GM18870 (cell line): Measurements from ENCODE around the gene KCNQ1.

Experiments used
- ATAC-seq: cut with Tn5 transposase; IDR thresholded peaks from one replicate; pipeline ENCODE4 v1.9.1; 2021; ENCODE audit warnings: moderate library complexity; ENCODE audit not compliant: unreplicated experiment

KCNQ1 gene

GRCh38 chr11:2423157-2424025, 21.4 kb upstream of the KCNQ1 start:
- ATAC-seq = no peak

- ATAC-seq = no peak
Observed at GRCh38 chr11:2424811-2425495, 19.9 kb upstream of the KCNQ1 start.

- ATAC-seq = no peak
Observed at GRCh38 chr11:2425506-2425905, 19.3 kb upstream of the KCNQ1 start.

DNA sequence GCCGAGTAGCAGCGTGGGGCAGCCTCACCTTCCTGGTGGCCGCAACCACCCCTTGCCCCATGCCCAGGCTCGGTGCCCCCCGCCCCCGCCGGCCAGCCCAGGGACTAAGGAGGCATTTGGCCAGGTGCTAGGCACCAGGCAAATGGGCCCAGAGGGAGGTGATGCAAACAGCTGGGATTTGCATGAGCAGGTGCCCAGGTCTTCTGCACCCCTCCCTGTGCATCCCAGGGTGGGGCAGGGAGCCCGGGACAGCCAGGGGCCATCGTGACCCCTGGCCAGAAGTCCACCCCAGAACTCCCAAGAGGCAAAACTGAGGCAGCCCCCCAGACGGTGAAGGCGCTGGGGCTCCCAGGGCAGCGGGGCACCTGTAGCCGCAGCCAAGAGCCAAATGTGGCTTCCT, 18.6 kb upstream of the KCNQ1 start:
- no peak for ATAC-seq

GRCh38 chr11:2426826-2427521, 17.8 kb upstream of the KCNQ1 start:
- ATAC-seq = no peak

DNA sequence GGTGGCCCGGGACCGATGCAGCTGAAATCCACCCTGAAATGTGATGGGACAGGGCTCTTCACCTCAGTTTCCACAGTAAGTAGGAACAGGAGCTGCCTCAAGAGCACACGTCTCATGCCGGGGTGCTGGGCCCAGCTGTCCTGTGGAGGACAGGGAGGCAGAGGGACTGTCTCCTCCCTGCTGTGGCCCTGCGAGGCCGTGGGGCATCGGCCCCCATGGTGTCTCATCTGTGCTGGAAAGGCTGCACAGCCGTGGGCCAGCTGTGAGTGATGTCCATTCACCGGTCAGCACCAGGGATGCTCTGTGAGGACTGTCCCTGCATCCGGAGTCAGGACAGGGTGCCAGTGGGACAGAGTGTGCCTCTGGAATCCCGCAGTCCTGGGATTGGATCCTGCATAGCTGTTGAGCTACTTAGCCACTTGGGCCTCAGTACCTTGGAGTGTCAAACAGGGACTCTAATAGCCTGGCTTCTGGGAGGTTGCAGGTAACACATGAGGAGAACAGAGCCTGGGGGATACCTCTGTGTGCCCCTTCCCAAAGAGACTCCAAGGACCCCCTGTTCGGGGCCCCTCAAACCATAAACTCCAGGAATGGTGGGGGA, 17.0 kb upstream of the KCNQ1 start:
- no peak for ATAC-seq

DNA sequence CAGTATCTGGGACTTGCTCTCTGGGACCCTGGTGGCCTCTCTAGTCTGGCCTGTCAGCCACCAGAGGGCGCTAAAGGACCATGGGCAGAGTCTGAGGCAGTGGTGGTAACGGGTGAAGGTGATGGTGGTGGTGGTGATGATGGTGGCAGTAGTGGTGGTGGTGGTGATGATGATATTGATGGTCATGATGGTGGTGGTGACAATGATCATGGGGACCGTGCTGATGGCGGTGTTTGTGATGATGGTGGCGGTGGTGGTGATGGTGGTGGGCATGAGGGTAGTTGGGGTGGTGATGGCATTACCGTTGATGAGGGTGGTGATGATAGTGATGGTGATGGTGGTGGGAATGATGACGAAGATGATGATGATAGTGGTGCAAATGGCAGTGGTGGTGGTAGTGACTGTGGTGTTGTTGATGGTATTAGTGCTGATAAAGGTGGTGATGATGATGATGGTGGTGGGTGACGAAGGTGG, 16.4 kb upstream of the KCNQ1 start:
- no peak for ATAC-seq

DNA sequence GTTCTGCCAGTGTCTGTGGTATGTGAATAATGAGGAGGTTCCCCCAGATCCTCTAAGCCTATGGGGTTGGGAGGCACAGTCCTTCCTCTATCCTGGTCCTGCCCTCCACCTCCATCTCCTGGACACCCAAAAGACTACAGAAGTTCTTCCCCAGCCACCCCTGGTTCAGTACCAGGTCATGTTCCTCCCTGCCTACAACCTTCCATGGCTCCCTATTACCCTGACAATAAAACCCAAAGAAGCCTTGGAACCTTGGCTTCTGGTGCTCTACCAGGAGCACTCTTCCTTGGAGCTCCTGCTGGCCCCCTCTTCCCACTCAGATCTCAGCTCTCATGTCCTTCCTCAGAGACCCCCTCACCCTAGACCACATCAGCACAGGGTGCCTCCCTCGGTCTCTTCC, 13.4 kb upstream of the KCNQ1 start:
- ATAC-seq = no peak

- ATAC-seq = no peak
Observed at GRCh38 chr11:2432171-2432621, 12.6 kb upstream of the KCNQ1 start.

GRCh38 chr11:2432628-2433071, 12.2 kb upstream of the KCNQ1 start:
- ATAC-seq = no peak

DNA sequence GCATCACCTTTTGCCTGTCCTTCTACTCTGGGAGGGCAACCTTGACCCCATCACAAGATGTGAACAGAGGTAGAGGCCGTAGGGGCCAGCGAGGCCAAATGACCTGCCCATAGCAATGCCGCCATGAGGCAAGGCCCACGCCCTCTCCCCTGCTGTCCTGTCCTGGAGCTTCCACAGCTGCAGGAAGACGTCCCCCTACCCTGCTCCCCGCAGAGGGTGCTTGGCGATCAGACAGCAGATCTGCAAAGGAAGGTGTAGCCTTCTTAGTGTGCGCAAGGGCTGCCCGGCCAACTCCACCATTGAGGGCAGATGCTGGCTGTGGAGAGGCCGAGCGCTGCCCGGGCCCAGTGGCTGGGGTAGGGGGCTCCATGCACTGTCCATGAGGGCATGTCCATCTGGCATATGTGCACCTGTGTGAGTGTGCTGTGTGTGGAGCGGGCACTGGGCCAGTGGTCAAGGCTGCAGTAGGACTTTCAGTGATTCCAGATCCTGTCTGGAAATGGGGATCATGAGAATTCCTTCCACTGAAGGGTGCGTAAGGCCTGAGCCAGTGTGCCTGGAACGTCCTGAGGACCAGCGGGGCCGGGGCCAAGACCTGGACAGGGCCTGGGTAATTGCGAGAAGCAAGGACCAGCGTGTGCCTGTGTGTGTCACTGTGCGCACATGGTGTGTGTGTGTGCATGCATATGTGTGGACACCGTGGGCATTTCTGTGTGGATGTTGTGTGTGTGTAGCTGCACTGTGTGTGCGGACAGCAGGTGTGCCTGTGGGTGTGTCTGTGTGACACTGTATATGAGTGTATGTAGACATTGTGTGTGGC, 11.5 kb upstream of the KCNQ1 start:
- ATAC-seq = no peak

DNA sequence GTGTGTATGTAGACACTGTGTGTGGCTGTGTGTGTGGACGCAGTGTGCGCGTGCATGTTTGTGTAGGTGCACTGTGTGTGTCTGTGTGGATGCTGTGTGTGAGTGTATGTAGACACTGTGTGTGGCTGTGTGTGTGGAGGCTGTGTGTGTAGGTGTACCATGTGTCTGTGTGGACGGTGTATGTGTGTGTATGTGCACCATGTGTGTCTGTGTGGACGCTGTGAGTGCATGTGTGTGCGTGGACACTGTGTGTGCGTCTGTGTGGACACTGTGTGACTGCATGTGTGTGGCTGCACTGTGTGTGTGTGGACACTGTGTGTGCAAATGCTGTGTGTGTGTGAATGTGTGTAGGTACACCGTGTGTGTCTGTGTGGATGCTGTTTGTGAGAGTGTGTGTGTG, 10.8 kb upstream of the KCNQ1 start:
- ATAC-seq = no peak

DNA sequence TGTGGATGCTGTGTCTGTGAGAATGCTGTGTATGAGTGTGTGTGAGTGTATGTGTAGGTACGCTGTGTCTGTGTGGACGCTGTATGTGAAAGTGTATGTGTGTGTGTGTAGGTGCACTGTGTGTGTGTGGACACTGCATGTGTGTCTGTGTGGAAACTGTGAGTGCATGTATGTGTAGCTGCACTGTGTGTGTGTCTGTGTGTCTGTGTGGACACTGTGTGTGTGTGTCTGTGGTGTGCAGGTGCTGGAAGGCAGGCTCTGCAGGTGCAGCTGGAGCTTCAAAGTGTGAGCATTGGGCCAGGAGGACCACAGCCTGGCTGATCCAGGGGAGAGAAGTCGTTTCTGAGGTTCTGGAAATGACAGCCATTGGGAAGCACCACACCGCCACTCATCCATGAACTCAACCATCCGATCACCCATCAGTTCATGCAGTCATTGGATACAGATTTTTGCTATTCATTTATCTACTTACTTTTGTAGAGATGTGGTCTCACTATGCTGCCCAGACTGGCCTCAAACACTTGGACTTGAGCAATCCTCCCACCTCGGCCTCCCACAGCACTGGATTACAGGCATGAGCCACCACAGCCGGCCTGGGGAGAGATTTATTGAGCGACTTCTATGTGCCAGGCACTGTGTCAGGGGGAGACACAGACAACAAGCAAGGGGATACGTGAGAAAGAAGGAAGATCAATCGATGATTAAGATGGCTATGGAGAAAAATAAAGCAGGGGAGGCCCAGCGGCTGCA, 10.1 kb upstream of the KCNQ1 start:
- ATAC-seq = no peak

DNA sequence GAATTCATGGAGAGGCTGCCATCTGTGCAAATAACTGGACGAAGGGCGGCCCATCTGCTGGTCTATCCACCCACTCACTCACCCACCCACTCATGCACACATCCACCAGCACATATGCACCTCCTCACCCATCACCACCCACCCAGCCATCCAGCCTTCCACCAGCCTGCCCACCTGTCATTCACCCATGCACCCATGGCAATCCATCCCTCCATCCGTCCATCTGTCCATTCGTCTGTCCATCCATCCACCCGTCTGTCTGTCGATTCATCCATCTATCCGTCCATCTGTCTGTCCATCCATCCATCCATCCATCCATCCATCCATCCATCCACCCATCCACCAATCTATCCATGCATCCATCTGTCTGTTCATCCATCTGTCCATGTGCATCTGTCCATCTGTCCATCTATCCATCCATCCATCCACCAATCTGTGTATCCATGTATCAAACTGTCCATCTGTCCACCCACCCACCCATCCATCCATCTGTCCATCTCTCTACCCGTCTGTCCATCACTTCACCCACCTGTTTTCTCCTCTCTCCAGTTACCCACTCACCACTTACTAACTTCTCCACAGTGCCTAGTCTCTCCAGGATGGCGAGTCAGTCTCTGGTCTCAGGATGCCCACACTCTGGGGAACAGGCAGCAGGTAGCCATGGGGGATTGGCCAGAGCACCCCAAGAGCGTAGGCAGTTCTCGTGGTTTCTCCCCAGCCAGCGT, 9.4 kb upstream of the KCNQ1 start:
- ATAC-seq = no peak

- no peak for ATAC-seq
Observed at GRCh38 chr11:2436013-2436520, 8.7 kb upstream of the KCNQ1 start.

- no peak for ATAC-seq
Observed at GRCh38 chr11:2436521-2437031, 8.2 kb upstream of the KCNQ1 start.

- ATAC-seq = no peak
Observed at GRCh38 chr11:2437516-2437915, 7.3 kb upstream of the KCNQ1 start.

DNA sequence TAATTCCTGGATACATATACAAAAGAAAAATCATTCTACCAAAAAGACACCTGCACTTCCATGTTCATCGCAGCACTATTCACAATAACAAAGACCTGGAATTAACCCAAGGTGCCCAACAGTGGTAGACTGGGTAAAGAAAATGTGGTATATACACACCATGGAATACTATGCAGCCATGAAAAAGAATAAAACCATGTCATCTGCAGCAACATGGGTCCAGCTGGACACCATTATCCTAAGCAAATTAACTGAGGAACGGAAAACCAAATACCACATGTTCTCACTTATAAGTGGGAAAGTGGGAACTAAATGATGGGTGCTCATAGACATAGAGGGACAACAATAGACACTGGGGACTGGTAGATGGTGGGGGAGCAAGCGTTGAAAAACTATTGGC, 5.0 kb upstream of the KCNQ1 start:
- ATAC-seq = no peak
